Calu3 (cell line): ENCODE measurements around the gene MGMT. TPM values are rescaled to one million over a fixed set of nuclear protein-coding genes. Genes with fewer than 3 reads are reported as not detected.

Experiments
- Bru-seq: library from RNA; stranded (reverse); fragments of 400-500 nt; gene quantifications from one replicate; lab custom pipeline; 2021; lab: Mats Ljungman, UMichigan
- BruChase-seq, 2 experiments: library from RNA; stranded (reverse); fragments of 400-500 nt; gene quantifications; one replicate each; lab custom pipeline; 2021; lab: Mats Ljungman, UMichigan
- BruUV-seq: library from RNA; stranded (reverse); fragments of 400-500 nt; replicated peaks from 2 replicates; lab custom pipeline; 2021; lab: Mats Ljungman, UMichigan
- CTCF ChIA-PET: fragments of 300-600 bp; sonication (Branson Sonifier 250); formaldehyde crosslinking; loops from one replicate; lab custom pipeline; 2022; ENCODE audit warnings: antibody characterized with exemption; lab: Charles Lee
- DNase-seq: peaks from one replicate; pipeline ENCODE4 v3.0.0; 2022
- H3K27ac Mint-ChIP-seq: one replicate; pipeline ENCODE4 v1.8.0; 2022; ENCODE audit warnings: mixed read lengths; ENCODE audit not compliant: unreplicated experiment
- H3K27me3 Mint-ChIP-seq: one replicate; pipeline ENCODE4 v1.8.0; 2022; ENCODE audit warnings: mixed read lengths; ENCODE audit not compliant: unreplicated experiment
- H3K36me3 Mint-ChIP-seq: one replicate; pipeline ENCODE4 v1.8.0; 2022; ENCODE audit warnings: mild to moderate bottlenecking, moderate library complexity, mixed read lengths; ENCODE audit not compliant: insufficient read depth, unreplicated experiment
- H3K4me1 Mint-ChIP-seq: one replicate; pipeline ENCODE4 v1.8.0; 2022; ENCODE audit warnings: mild to moderate bottlenecking, low read depth, mixed read lengths; ENCODE audit not compliant: unreplicated experiment
- H3K4me3 Mint-ChIP-seq: one replicate; pipeline ENCODE4 v1.8.0; 2022; ENCODE audit warnings: mild to moderate bottlenecking, low read depth, moderate library complexity, mixed read lengths; ENCODE audit not compliant: unreplicated experiment
- H3K9me3 Mint-ChIP-seq: one replicate; pipeline ENCODE4 v1.8.0; 2022; ENCODE audit warnings: low read depth, mixed read lengths; ENCODE audit not compliant: unreplicated experiment
- CTCF ChIP-seq: fragments of 200-600 bp; IDR thresholded peaks from one replicate; pipeline ENCODE4 v1.8.0; 2022; ENCODE audit warnings: antibody characterized with exemption; ENCODE audit not compliant: unreplicated experiment
- intact Hi-C: fragments of 100-400 bp; cut with micrococcal nuclease; formaldehyde crosslinking; loops from one replicate; pipeline ENCODE4 v1.10.0; 2022; ENCODE audit not compliant: unreplicated experiment
- long read RNA-seq: library from polyadenylated mRNA; stranded (forward); transcript quantifications from one replicate; pipeline ENCODE4 v2.0.0, GENCODE V29; 2022
- total RNA-seq: library from RNA; stranded (reverse); gene quantifications from 2 replicates; pipeline ENCODE4 v1.2.3, GENCODE V29; 2022

MGMT gene
- 7.3 and 8.3 TPM in 2 replicates for total RNA-seq
- Bru-seq, nascent RNA = percentile 46 among the genes with signal in this experiment
- BruChase-seq, experiment 1, labeled RNA remaining after a 6-hour chase = percentile 37 among the genes with signal in this experiment
- percentile 40 among the genes with signal in this experiment for BruChase-seq, experiment 2, labeled RNA remaining after a 2-hour chase
- long read RNA-seq, transcript MGMT-201 (5 exons, 1,759 nt) = major isoform, 14 of 18 reads
- long read RNA-seq, partial matches to known transcripts = 3 of 18 reads
- long read RNA-seq, other reads (novel, unspliced or antisense) = 1 of 18 reads

GRCh38 chr10:129466703-129467358, at the start of gene MGMT:
Gene MGMT, plus strand, starts transcription at chr10:129467241.
- intact Hi-C loops = no loop called here
- Mint-ChIP-seq H3K9me3 (no peaks in the 10 kb centered on the region), H3K27ac (no peak within 1 kb of the TSS), H3K4me1 (no peaks in the 10 kb centered on the region), H3K4me3 (peak within 1 kb of the TSS; percentile 49), H3K36me3 (no peaks in the 10 kb centered on the region), H3K27me3 (no peaks in the 10 kb centered on the region)
- BruUV-seq = no TSS peak
- CTCF ChIA-PET = interaction anchor here (0.6 kb wide), 2 partner anchors 672 to 682 kb away, joined by 7 to 10 read pairs; no protein-coding TSS in a partner anchor
- TF ChIP-seq CTCF = no peak
- peak; percentile 78 for DNase-seq

- intact Hi-C loops = no loop called here
- H3K27me3 Mint-ChIP-seq = no peaks in the 10 kb centered on the region
- no peak for DNase-seq
- no TSS peak for BruUV-seq
- H3K27ac Mint-ChIP-seq = no peak overlapping the region
- no peaks in the 10 kb centered on the region for H3K9me3 Mint-ChIP-seq
- TF ChIP-seq CTCF = no peak
- no peak overlapping the region for H3K4me3 Mint-ChIP-seq
- no peaks in the 10 kb centered on the region for H3K36me3 Mint-ChIP-seq
- CTCF ChIA-PET = no interaction called here
- no peaks in the 10 kb centered on the region for H3K4me1 Mint-ChIP-seq
Measured at GRCh38 chr10:129417870-129418269, 49.2 kb upstream of the MGMT start.

- Mint-ChIP-seq H3K27me3 (no peaks in the 10 kb centered on the region), H3K4me3 (no peak overlapping the region), H3K27ac (no peak overlapping the region), H3K4me1 (no peaks in the 10 kb centered on the region), H3K9me3 (no peaks in the 10 kb centered on the region), H3K36me3 (no peaks in the 10 kb centered on the region)
- intact Hi-C loops = no loop called here
- no peak for DNase-seq
- no peak for TF ChIP-seq CTCF
- CTCF ChIA-PET = no interaction called here
- no TSS peak for BruUV-seq
Measured at GRCh38 chr10:129418496-129419225, 48.4 kb upstream of the MGMT start.

GRCh38 chr10:129419397-129419796, 47.6 kb upstream of the MGMT start:
- Mint-ChIP-seq H3K9me3 (no peaks in the 10 kb centered on the region), H3K4me3 (no peak overlapping the region), H3K4me1 (no peaks in the 10 kb centered on the region), H3K27ac (no peak overlapping the region), H3K27me3 (no peaks in the 10 kb centered on the region), H3K36me3 (no peaks in the 10 kb centered on the region)
- no peak for TF ChIP-seq CTCF
- CTCF ChIA-PET = no interaction called here
- BruUV-seq = no TSS peak
- DNase-seq = no peak
- intact Hi-C loops = no loop called here
